Non-pigmented ciliary epithelial cell (primary cell): ENCODE results near the gene MIA2.
"Not testable (repeated sequence)": the region's sequence is repeated elsewhere in the genome, so short reads cannot be mapped to it uniquely, and the experiment has no call there.

Experiments
- DNase-seq: peaks from one replicate; pipeline ENCODE4 v3.0.0-alpha.2; 2010; ENCODE audit warnings: low read depth

The MIA2 gene, protein sequence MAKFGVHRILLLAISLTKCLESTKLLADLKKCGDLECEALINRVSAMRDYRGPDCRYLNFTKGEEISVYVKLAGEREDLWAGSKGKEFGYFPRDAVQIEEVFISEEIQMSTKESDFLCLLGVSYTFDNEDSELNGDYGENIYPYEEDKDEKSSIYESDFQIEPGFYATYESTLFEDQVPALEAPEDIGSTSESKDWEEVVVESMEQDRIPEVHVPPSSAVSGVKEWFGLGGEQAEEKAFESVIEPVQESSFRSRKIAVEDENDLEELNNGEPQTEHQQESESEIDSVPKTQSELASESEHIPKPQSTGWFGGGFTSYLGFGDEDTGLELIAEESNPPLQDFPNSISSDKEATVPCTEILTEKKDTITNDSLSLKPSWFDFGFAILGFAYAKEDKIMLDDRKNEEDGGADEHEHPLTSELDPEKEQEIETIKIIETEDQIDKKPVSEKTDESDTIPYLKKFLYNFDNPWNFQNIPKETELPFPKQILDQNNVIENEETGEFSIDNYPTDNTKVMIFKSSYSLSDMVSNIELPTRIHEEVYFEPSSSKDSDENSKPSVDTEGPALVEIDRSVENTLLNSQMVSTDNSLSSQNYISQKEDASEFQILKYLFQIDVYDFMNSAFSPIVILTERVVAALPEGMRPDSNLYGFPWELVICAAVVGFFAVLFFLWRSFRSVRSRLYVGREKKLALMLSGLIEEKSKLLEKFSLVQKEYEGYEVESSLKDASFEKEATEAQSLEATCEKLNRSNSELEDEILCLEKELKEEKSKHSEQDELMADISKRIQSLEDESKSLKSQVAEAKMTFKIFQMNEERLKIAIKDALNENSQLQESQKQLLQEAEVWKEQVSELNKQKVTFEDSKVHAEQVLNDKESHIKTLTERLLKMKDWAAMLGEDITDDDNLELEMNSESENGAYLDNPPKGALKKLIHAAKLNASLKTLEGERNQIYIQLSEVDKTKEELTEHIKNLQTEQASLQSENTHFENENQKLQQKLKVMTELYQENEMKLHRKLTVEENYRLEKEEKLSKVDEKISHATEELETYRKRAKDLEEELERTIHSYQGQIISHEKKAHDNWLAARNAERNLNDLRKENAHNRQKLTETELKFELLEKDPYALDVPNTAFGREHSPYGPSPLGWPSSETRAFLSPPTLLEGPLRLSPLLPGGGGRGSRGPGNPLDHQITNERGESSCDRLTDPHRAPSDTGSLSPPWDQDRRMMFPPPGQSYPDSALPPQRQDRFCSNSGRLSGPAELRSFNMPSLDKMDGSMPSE (N-terminal part only)

DNA sequence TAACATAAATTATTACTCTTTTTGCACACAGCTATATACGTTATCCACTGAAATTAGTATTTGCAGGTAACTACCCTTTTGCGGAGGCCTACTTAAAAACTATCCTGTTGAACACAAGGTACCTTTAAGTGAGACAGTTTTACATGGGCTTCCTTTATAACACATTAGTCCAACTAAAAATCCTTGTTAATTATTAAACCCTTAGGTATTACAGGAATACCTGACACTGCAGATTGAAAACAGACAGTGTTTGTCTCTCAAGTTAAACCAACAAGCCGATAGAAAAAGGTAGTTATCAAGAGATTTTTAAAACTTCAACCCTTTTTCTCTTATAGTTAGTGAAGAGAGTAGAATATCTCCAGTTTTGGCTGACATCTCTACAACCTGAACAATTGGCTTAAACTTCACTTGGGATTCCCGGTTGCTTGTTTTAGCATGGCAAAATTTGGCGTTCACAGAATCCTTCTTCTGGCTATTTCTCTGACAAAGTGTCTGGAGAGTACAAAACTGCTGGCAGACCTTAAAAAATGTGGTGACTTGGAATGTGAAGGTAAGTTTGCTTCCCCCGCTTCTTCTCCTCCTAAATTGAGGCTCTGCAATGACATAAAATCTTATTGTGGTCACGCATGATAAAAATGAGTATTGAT, at the start of gene MIA2:
MIA2 (plus strand) TSS at position 236 of the 647 bp plus-strand sequence; CDS start at position 436, 200 bp downstream.
- DNase-seq: no peak

DNA sequence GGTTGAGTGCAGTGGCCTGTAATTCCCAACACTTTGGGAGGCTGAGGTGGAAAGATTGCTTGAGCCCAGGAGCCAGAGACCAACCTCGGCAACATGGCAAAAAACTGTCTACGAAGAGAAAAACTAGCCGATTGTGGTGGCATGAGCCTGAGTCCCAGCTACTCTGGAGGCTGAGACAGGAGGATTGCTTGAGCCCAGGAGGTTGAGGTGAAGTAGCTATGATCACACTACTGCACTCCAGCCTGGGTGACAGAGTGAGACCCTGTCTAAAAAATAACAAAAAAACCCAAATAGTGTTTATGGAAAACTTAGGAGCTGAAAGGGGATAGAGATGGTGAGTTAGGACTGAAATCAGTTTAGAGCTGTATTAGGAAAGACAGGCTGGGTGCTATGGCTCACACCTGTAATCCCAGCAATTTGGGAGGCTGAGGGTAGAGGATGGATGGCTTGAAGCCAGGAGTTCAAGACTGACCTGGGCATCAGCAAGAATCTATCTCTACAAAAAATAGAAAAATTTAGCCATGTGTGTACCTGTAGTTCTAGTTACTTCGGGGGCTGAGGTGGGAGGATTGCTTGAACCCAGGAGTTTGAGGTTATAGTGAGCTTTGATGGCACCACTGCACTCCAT, 49.0 kb upstream of the MIA2 start:
- no peak for DNase-seq

DNA sequence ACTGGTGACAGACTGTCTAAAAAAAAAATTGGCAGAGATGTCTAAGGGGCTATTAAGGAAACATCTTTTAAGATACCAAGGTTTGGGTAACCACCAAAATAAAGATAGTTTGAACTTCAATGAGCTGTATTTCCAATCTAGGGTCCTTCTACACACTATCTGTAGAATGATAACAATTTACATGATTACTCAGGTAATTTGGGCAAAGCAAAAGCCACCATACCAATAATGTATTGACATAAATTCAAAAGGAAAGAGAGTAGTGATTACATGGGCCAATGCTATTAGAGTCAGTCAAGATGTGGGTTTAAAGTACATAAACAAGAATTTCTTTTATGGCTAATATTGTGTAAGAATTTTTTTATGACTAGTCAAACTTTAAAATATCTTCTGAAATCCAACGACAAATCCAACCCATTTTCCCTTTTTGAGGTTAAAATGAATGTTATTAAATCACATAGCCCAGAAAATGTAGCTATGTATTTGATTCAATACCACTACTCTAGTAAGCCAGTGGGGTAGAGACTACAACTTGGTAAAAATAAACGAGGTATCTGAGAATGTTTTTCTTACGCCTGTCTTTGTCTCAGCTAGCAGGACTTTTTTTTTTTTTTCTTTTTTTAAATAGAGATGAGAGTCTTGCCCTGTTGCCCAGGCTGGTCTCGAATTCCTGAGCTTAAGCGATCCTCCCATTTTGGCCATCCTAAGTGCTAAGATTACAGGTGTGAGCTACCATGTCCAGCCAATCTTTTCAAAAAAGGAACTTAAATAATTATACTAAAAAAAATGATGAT, 48.3 kb upstream of the MIA2 start:
- DNase-seq: no peak

DNA sequence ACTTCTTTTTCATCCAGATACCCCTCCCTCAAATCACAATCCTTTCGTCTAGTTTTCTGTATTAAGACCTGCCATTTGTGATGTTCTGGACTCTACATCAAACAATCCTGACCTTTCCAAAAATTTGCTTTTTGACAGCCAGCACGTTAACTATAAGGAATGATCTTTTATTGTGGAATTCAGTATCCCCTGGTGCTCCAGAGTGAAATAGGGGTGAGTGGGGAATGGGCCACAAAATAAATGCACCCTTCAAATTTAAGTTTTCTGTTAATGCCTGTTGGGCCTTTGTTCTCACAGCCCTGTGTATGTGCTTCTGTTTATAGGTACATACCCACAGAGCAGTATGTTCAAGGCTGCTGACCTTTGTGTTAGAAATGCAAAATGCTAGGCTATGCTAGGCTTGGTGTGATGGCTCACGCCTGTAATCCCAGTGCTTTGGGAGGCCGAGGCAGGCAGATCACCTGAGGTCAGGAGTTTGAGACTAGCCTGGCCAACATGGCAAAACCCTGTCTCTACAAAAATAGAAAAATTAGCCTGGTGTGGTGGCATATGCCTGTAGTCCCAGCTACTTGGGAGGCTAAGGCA, 46.7 kb upstream of the MIA2 start:
- DNase-seq: no peak

DNA sequence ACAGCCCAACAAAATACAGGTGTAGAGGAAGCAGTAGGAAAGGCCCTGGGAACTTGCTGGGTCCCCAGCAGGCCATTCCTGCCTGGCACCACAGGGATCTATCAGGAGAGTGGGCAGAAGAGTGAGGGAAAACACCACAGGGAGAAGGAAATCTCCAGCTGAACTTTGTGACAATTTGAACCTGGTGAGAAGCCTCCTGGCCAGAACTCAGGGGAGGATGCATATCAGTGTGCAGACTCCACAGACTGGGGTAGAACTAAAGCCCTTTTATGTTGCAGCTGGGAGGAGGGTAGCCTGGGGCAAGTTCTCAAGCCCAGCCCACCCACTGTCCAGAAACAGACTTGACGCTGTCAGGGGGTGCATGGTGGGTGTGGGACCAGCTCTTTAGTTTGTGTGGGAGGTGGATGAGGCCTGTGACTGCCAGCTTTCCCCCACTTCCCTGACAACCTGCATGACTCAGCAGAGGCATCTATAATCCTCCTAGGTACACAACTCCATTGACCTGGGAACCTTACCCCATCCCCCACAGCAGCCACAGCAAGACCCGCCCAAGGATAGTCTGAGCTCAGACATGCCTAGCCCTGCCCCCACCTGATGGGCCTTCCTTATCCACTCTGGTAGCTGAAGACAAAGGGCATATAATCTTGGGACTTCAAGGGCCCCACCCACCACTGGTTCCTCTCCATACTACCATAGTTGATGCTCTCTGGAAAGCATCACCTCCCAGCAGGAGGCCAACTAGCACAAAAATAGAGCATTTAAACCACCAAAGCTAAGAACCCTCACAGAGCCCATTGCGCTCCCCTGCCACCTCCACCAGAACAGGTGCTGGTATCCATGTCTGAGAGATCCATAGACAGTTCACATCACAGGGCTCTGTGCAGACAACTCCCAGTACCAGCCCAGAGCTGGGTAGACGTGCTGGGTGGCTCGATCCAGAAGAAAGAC, 29.8 kb upstream of the MIA2 start:
- no peak for DNase-seq

DNA sequence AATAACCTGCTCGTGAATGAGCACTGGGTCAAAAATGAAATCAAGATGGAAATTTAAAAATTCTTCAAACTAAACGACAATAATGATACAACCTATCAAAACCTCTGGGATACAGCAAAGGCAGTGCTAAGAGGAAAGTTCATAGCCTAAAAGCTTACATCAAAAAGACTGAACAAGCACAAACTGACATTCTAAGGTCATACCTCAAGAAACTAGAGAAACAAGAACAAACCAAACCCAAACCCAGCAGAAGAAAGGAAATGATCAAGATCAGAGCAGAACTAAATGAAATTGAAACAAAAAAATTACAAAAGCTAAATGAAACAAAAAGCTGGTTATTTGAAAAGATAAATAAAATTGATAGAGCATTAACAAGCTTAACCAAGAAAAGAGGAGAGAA, 26.3 kb upstream of the MIA2 start:
- DNase-seq: not testable (repeated sequence)

DNA sequence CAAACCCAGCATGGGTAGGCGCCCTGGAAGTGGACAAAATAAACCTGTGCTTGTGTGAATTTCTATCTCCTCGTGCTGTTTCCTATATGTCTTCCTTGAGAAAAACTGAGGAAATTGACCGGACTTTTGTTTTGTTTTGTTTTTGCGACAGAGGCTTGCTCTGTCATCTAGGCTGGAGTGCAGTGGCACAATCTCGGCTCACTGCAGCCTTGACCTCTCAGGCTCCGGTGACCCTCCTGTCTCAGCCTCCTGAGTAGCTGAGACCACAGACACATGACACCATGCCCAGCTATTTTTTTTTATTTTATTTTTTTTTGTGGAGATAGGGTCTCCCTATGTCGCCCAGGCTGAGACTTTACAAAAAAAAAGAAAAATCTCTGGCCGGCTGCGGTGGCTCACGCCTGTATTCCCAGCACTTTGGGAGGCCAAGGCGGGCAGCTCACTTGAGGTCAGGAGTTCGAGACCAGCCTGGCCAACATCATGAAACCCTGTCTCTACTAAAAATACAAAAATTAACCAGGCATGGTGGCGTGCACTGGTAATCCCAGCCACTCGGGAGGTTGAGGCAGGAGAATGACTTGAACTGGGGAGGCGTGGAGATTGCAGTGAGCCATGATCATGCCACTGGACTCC, 22.5 kb upstream of the MIA2 start:
- no peak for DNase-seq

DNA sequence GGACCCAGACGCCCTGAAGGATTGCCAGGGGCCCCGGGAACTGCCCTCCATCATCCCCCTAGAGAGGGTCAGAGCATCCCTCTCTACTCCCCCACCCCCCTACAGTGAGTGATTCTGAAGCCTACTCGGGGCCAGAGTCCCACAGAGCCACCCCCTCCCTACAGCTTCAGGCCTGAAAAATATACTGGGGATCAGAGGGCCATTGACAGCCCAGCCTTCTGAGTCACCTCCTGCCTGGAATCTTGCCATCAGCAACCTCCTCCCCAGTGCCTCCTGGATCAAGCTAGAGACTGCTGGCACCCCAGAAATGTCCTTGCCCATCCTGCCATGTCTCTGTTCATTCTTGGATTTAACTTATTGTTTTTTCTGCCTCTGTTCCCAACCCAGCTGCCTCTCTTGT, 21.7 kb upstream of the MIA2 start:
- no peak for DNase-seq

DNA sequence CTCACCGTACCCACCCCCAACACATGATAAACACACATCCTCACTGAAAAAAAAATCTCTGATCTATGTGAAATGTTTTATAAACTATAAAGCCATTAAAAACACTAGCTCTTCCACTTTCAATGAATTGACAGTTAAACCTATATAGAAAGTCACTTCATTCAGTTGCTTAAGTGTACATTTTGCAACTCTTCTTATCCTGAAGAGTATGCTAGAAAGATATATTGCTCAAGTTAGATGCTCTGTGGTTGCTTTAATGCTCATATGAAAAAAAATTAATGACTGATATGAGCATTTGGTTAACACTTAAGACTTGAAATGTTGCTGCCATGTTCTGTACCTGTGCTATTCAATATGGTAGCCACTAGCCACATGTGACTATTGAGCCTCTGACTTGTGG, 21.0 kb upstream of the MIA2 start:
- no peak for DNase-seq

DNA sequence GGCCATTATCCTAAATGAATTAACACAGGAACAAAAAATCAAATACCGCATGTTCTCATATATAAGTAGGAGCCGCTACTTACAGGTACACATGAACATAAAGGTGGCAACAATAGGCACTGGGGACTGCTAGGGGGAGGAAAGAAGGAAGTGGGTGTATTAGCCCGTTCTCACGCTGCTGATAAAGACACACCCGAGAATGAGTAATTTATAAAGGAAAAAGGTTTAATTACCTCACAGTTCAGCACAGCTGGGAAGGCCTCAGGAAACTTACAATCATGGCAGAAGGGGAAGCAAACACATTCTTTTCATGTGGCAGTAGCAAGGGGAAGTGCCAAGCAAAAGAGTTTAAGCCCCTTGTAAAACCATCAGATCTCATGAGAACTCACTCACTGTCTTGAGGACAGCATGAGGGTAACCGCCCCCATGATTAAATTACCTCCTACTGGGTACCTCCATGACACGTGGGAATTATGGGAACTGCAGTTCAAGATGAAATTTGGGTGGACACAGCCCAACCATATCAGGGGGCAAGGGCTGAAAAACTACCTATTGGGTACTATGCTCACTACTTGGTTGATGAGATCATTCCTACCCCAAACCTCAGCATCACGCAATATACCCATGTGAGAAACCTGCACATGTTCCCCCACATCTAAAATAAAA, 16.4 kb upstream of the MIA2 start:
- DNase-seq: no peak

DNA sequence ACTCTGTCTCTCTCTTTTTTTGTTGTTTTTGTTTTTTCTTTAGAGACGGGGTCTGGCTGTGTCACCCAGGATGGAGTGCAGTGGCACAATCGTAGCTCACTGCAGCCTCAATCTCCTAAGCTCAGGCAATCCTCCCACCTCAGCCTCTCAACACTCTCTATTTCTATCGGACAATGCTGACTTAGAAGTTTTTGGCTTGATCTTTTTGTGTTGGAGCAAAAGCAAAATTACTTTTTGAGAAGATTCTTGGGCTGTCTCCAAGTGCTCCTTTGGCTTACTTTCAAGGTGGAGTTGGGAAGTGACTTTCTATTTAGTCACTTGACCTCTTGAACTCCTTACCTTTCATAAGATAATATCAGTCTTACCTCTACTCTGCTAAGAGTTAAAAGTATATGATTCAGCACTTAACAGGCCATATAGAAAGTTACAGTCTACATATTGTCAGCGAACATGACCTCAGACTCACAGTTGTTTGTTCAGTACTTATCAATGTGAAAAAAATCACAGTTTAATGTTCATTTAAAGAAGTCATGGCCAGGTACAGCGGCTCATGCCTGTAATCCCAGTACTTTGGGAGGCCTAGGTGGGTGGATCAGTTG, 15.4 kb upstream of the MIA2 start:
- DNase-seq: no peak

DNA sequence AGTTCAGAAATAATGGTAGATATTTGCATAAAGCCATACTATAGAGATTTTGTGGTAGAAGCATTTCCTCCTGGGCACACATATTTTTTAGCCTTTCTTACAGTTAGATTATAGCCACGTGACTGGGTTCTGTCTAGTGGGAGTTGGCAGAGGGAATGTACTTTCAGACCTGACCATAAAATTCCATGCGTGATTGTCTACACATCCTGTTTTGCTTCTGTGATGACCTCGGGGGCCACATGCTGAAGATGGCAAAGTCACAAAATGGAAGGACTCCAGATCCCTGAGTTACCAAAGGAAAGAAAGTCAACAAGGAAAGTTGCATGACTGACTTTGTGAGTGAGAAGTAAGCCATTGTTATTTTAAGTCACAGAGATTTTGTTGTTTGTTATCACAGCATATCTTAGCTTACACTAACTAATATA, 14.6 kb upstream of the MIA2 start:
- DNase-seq: no peak

DNA sequence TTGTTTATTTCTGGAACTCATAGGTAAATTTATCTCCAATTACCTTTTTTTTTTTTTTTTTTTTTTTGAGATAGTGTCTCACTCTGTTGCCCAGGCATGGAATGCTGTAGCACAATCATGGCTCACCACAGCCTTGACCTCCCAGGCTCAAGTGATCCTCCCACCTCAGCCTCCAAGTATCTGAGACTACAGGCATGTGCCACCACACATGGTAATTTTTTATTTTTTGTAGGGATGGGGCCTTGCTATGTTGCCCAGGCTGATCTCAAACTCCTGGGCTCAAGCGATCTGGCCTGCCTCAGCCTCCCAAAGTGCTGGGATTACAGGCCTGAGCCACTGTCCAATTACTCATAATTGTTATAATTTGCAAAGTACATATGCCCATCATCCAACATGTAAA, 13.2 kb upstream of the MIA2 start:
- DNase-seq: not testable (repeated sequence)

DNA sequence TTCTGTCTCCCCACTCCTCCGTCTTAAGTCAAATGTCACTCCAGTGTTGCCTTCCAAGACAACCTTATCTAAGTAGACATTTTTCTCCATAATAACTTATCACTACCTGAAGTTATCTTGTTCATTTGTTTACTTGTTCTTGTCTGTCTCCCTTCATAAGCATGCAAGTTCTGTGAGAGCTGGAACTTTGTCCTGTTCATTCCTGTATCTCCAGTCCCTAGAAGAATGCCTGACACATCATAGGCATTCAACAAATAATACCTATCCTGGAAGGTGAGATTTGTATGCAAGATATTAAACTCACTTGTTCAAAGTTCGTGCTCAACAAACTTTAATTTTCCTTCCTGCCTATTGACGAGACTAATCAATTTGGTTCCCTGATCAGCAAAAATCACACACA, 5.7 kb upstream of the MIA2 start:
- no peak for DNase-seq

DNA sequence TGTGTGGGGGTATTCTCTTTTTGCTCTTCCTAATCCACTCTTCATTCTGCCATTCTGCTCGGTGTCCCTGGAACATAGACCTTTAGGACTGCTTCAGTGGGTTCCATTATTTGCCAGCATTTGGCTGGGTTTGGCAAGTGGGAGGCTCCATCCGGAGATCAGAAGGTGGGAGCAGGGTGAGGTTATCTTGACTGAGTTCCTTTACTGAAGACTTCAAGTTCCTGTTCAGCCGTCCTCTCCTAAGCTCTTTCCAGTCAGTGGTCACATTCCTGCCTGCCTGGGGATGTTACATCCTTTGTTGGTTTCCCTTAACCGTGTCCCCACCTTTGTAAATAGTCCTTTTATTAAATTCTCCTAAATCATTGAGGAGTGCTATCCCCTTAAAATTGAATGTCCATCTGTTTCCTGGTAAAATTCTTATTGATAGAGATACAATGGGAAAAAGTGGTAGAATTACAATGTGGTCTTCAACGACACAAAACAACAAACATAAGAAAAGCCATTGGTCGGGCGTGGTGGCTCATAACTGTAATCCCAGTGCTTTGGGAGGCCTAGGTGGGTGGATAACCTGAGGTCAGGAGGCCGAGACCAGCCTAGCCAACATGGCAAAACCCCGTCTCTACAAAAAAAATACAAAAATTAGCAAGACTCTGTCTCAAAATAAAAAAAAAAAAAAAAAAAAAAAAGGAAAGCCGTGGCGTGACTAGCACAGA, 5.0 kb upstream of the MIA2 start:
- no peak for DNase-seq

DNA sequence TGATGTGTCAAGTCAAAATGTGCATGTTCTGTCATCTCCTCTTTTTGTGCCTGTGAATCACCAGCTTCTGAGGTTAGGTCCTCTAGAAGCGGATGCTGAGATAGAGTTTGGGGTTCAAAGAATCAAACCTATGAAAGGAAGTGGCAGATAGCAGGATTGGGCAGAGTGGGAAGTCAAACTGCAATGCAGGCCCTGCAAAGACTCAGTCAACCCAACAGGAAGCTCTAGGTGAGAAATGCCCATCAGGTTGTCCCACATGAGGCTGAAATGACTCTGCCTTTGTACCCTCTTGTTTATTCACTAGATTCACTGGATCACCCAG, 4.5 kb upstream of the MIA2 start:
- no peak for DNase-seq

DNA sequence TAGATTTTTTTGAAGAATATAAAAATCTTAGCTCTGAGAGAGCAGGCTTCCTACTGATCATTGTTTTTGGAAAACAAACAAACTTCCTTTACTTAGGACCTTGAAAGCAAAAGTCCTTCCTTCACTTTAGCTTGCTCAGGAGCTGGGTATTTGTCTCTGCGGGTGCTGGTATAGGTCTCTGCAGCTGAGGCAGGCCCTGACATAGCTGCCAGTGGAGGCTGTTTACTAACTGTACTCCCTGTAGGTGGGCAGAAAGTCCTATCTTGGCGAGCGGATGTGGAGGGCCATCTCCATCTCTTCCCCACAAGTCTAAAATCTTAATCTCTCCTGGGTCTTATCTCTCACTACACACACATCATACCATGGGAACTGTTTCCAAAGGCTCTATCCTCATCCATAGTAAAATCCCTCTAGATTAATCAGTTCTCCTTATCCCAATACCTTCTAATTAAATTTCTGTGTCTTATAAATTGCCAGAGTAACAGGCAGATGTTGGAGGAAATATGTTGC, 4.1 kb upstream of the MIA2 start:
- no peak for DNase-seq
